HCT116 (cell line): ENCODE measurements around the gene IL36B. TPM values are rescaled to one million over a fixed set of nuclear protein-coding genes. Genes with fewer than 3 reads are reported as not detected.

Experiments used
- ATAC-seq: fragments of 200-7000 bp; cut with Tn5 transposase; 2 replicates; pipeline ENCODE4 v1.9.1; 2020; ENCODE audit warnings: mild to moderate bottlenecking, moderate library complexity
- BruUV-seq: library from RNA; stranded (reverse); fragments of 400-500 nt; replicated peaks from 2 replicates; lab custom pipeline; 2021; lab: Mats Ljungman, UMichigan
- CTCF ChIA-PET: fragments of 300-600 bp; sonication (Branson Sonifier 250); formaldehyde crosslinking; loops from one replicate; lab custom pipeline; 2021; ENCODE audit warnings: antibody characterized with exemption; lab: Charles Lee
- POLR2A ChIA-PET: fragments of 300-600, 350-600 bp; sonication (Branson Sonifier 250); formaldehyde crosslinking; loops from one replicate; lab custom pipeline; 2021; ENCODE audit warnings: antibody characterized with exemption; lab: Charles Lee
- RAD21 ChIA-PET, 2 experiments: fragments of 300-600 bp; sonication (Branson Sonifier 250); formaldehyde crosslinking; loops; one replicate each; lab custom pipeline; 2023; ENCODE audit warnings: low total read pairs in 2 of 2; ENCODE audit not compliant: uncharacterized antibody in 2 of 2, unreplicated experiment in 2 of 2, low non-redundant PET in 1 of 2; lab: Charles Lee
- DNase-seq: peaks from one replicate; pipeline ENCODE4 v3.0.0-alpha.2; 2010; ENCODE audit warnings: low read depth, low spot score
- H2AFZ ChIP-seq: fragments of 200-600 bp; shearing (Covaris generic), sonication (generic); 2 replicates; pipeline ENCODE4 v1.6.1; 2017; ENCODE audit warnings: low read depth, mixed run types, mixed read lengths, antibody characterized with exemption, low read length; ENCODE audit not compliant: poor library complexity, severe bottlenecking
- H3K27ac ChIP-seq: 2 replicates; pipeline ENCODE4 v1.5.1; 2012; ENCODE audit warnings: low read depth, low read length
- H3K27me3 ChIP-seq: fragments of 200-600 bp; sonication (generic); 2 replicates; pipeline ENCODE4 v1.6.1; 2016; ENCODE audit warnings: mixed run types, low read length, mixed read lengths; ENCODE audit not compliant: insufficient read depth
- H3K36me3 ChIP-seq, 2 experiments: fragments of 200-500 bp in 1 of 2; fragments of 200-600 bp in 1 of 2; sonication (Bioruptor generic) in 1 of 2; sonication (generic) in 1 of 2; 2 replicates each; pipeline versions ENCODE4 v1.5.1 to v1.6.1; 2014 to 2016; ENCODE audit warnings: low read length in 2 of 2, inconsistent platforms in 1 of 2, mixed read lengths in 1 of 2, mixed run types in 1 of 2; ENCODE audit not compliant: insufficient read depth in 2 of 2, control insufficient read depth in 1 of 2
- H3K4me1 ChIP-seq, 2 experiments: fragments of 200-600 bp in 1 of 2; sonication (generic) in 1 of 2; 2 replicates each; pipeline versions ENCODE4 v1.5.1 to v1.6.1; 2012 to 2017; ENCODE audit warnings: low read length in 2 of 2, inconsistent platforms in 1 of 2, mild to moderate bottlenecking in 1 of 2, mixed read lengths in 1 of 2, mixed run types in 1 of 2, moderate library complexity in 1 of 2; ENCODE audit not compliant: insufficient read depth in 2 of 2, control insufficient read depth in 1 of 2
- H3K4me2 ChIP-seq: fragments of 200-600 bp; sonication (generic); 2 replicates; pipeline ENCODE4 v1.6.1; 2017; ENCODE audit warnings: mixed run types, low read length, mixed read lengths
- H3K4me3 ChIP-seq, 2 experiments: fragments of 200-600 bp in 1 of 2; sonication (generic) in 1 of 2; replicated peaks in 1 of 2; 2 replicates each; pipeline ENCODE4 v1.5.1; 2011 to 2016; ENCODE audit warnings: low read length in 2 of 2, control low read depth in 1 of 2, low read depth in 1 of 2, mild to moderate bottlenecking in 1 of 2, mixed read lengths in 1 of 2, mixed run types in 1 of 2
- H3K79me2 ChIP-seq: fragments of 200-600 bp; sonication (generic); 2 replicates; pipeline ENCODE4 v1.6.1; 2017; ENCODE audit warnings: mild to moderate bottlenecking, mixed run types, low read length, moderate library complexity, mixed read lengths; ENCODE audit not compliant: insufficient read depth
- H3K9ac ChIP-seq: fragments of 200-600 bp; sonication (generic); 2 replicates; pipeline ENCODE4 v1.6.1; 2016; ENCODE audit warnings: low read length, mixed read lengths
- H3K9me2 ChIP-seq: fragments of 200-600 bp; sonication (generic), shearing (Covaris generic); 2 replicates; pipeline ENCODE4 v1.6.1; 2017; ENCODE audit warnings: mixed run types, mild to moderate bottlenecking, moderate library complexity; ENCODE audit not compliant: insufficient read depth
- H3K9me3 ChIP-seq, 2 experiments: fragments of 200-500 bp in 1 of 2; fragments of 200-600 bp in 1 of 2; sonication (Bioruptor generic) in 1 of 2; sonication (generic) in 1 of 2; 2 replicates each; pipeline ENCODE4 v1.6.1; 2014 to 2017; ENCODE audit warnings: low read length in 2 of 2, mixed read lengths in 2 of 2, inconsistent platforms in 1 of 2, low read depth in 1 of 2, mild to moderate bottlenecking in 1 of 2, mixed run types in 1 of 2, moderate library complexity in 1 of 2; ENCODE audit not compliant: control insufficient read depth in 1 of 2, insufficient read depth in 1 of 2
- H4K20me1 ChIP-seq: fragments of 200-600 bp; sonication (generic), shearing (Covaris generic); 2 replicates; pipeline ENCODE4 v1.6.1; 2017; ENCODE audit warnings: mixed run types, mild to moderate bottlenecking, moderate library complexity; ENCODE audit not compliant: insufficient read depth
- ATF3 ChIP-seq: IDR thresholded peaks from 2 replicates; pipeline ENCODE4 v1.6.1; 2012
- CBX3 ChIP-seq: IDR thresholded peaks from 2 replicates; pipeline ENCODE4 v1.6.1; 2012; ENCODE audit warnings: low read depth
- CEBPB ChIP-seq: IDR thresholded peaks from 2 replicates; pipeline ENCODE4 v1.6.1; 2012; ENCODE audit warnings: low read depth
- EGR1 ChIP-seq: IDR thresholded peaks from 2 replicates; pipeline ENCODE4 v1.6.1; 2012; ENCODE audit warnings: low read depth
- ELF1 ChIP-seq: IDR thresholded peaks from 2 replicates; pipeline ENCODE4 v1.6.1; 2012; ENCODE audit warnings: low read depth, borderline replicate concordance
- EZH2 ChIP-seq: fragments of 200-600 bp; sonication (generic); IDR thresholded peaks from 2 replicates; pipeline ENCODE4 v1.6.1; 2017; ENCODE audit warnings: antibody characterized with exemption, mixed run types
- EZH2phosphoT487 ChIP-seq: fragments of 200-600 bp; IDR thresholded peaks from 2 replicates; pipeline ENCODE4 v1.6.1; 2018; ENCODE audit warnings: antibody characterized with exemption, borderline replicate concordance
- FOSL1 ChIP-seq: IDR thresholded peaks from 2 replicates; pipeline ENCODE4 v1.6.1; 2012; ENCODE audit warnings: low read depth
- JUND ChIP-seq: IDR thresholded peaks from 2 replicates; pipeline ENCODE4 v1.6.1; 2012
- MAX ChIP-seq: IDR thresholded peaks from 2 replicates; pipeline ENCODE4 v1.6.1; 2012
- POLR2A ChIP-seq: IDR thresholded peaks from 2 replicates; pipeline ENCODE4 v1.7.0; 2011; ENCODE audit warnings: borderline replicate concordance; ENCODE audit not compliant: insufficient read depth, insufficient read length; ENCODE audit errors: extremely low read depth
- POLR2AphosphoS5 ChIP-seq: IDR thresholded peaks from 2 replicates; pipeline ENCODE4 v1.6.1; 2011; ENCODE audit warnings: mild to moderate bottlenecking, low read depth, low read length, moderate library complexity
- REST ChIP-seq: IDR thresholded peaks from 2 replicates; pipeline ENCODE4 v1.6.1; 2012; ENCODE audit warnings: low read depth
- SIN3A ChIP-seq: IDR thresholded peaks from 2 replicates; pipeline ENCODE4 v1.6.1; 2012; ENCODE audit warnings: low read depth
- SP1 ChIP-seq: IDR thresholded peaks from 2 replicates; pipeline ENCODE4 v1.6.1; 2012; ENCODE audit warnings: low read depth
- SRF ChIP-seq: IDR thresholded peaks from 2 replicates; pipeline ENCODE4 v1.6.1; 2012; ENCODE audit warnings: low read depth
- TCF7L2 ChIP-seq: IDR thresholded peaks from 2 replicates; pipeline ENCODE4 v1.7.0; 2011; ENCODE audit warnings: borderline replicate concordance, inconsistent platforms; ENCODE audit not compliant: insufficient read depth, insufficient read length; ENCODE audit errors: extremely low read depth
- YY1 ChIP-seq: IDR thresholded peaks from 2 replicates; pipeline ENCODE4 v1.6.1; 2011; ENCODE audit warnings: low read length, low read depth, moderate library complexity, mild to moderate bottlenecking; ENCODE audit not compliant: insufficient replicate concordance; ENCODE audit errors: extremely low read depth
- ZFX ChIP-seq: fragments of 450-650 bp; IDR thresholded peaks from 2 replicates; pipeline ENCODE4 v1.6.1; 2017
- ZNF274 ChIP-seq: fragments of 200-500 bp; sonication (Bioruptor generic); IDR thresholded peaks from 2 replicates; pipeline ENCODE4 v1.6.1; 2014; ENCODE audit warnings: mild to moderate bottlenecking, low read depth, low read length, inconsistent platforms
- intact Hi-C: fragments of 100-400 bp; cut with micrococcal nuclease; formaldehyde crosslinking; loops from 2 replicates; pipeline ENCODE4 v1.10.0; 2022
- total RNA-seq: library from RNA; stranded (reverse); gene quantifications from one replicate; pipeline ENCODE4 v1.2.1, GENCODE V29; 2021; ENCODE audit not compliant: unreplicated experiment

IL36B gene
- total RNA-seq, 1 experiment from 2014 or later, result not detected

GRCh38 chr2:113077921-113078320, 25.3 kb upstream of the IL36B start (continued):
- no peak for TF ChIP-seq CBX3
- no peak for TF ChIP-seq JUND
- no peak for TF ChIP-seq MAX
- TF ChIP-seq TCF7L2, result no peak
- no peak for TF ChIP-seq ZNF274
- TF ChIP-seq ZFX, result no peak

- Histone ChIP-seq H3K9ac (no peak overlapping the region), H3K4me3 (no peak overlapping the region), H3K9me2 (no peaks in the 10 kb centered on the region), H3K36me3 (no peaks in the 10 kb centered on the region), H3K9me3 (no peaks in the 10 kb centered on the region), H3K27ac (no peak overlapping the region), H3K4me2 (no peak overlapping the region), H3K4me1 (peaks cover 12 to 26% of the 10 kb centered on the region in 2 experiments), H2AFZ (no peak overlapping the region), H3K79me2 (no peaks in the 10 kb centered on the region), H3K27me3 (no peaks in the 10 kb centered on the region), H4K20me1 (no peaks in the 10 kb centered on the region)
- ChIA-PET RAD21 (no interaction called here), POLR2A (interaction anchor here (3.3 kb wide), 1 partner anchor 122 kb away, joined by 9 read pairs; no protein-coding TSS in a partner anchor), CTCF (interaction anchor here (1.1 to 2.4 kb wide), 4 partner anchors 9 to 127 kb away, joined by 5 to 16 read pairs (median 6); partner anchors contain the start of gene IL1F10)
- no peak for TF ChIP-seq MAX
- TF ChIP-seq SP1, result no peak
- TF ChIP-seq SIN3A, result no peak
- TF ChIP-seq TCF7L2, result no peak
- no peak for TF ChIP-seq POLR2A
- no peak for TF ChIP-seq EZH2phosphoT487
- no peak for TF ChIP-seq SRF
- no peak for TF ChIP-seq ATF3
- TF ChIP-seq YY1, result no peak
- no peak for TF ChIP-seq EZH2
- no peak for TF ChIP-seq REST
- TF ChIP-seq POLR2AphosphoS5, result no peak
- TF ChIP-seq EGR1, result no peak
- no peak for TF ChIP-seq FOSL1
- TF ChIP-seq CEBPB, result no peak
- TF ChIP-seq ZNF274, result no peak
- TF ChIP-seq ZFX, result no peak
- no peak for TF ChIP-seq ELF1
- TF ChIP-seq CBX3, result no peak
- no TSS peak for BruUV-seq
- intact Hi-C loops, result no loop called here
- no peak for DNase-seq
- ATAC-seq, result no peak
Observed at GRCh38 chr2:113076954-113077669, 24.4 kb upstream of the IL36B start.
